GM12891 (cell line): ENCODE results near the gene RBM20.

ENCODE experiments used
- PAX5 ChIP-seq: IDR thresholded peaks from 2 replicates; pipeline ENCODE4 v1.6.1; 2011; ENCODE audit warnings: low read length, moderate library complexity, mild to moderate bottlenecking; ENCODE audit not compliant: insufficient read depth, severe bottlenecking
- POLR2A ChIP-seq: IDR thresholded peaks from 2 replicates; pipeline ENCODE4 v1.6.1; 2011; ENCODE audit warnings: low read depth, low read length, control low read depth

- TF ChIP-seq POLR2A: no peak
- TF ChIP-seq PAX5: no peak
Measured at GRCh38 chr10:110686047-110686446, 41.9 kb downstream of the RBM20 start.
